Neural crest cell (in vitro differentiated cells): ENCODE results near the gene LINGO1. TPM values are rescaled to one million over a fixed set of nuclear protein-coding genes. Genes with fewer than 3 reads are reported as not detected.

Source experiments
- DNase-seq: peaks from one replicate; pipeline ENCODE4 v3.0.0; 2021; ENCODE audit warnings: low read depth, mixed read lengths, low spot score
- H3K27ac Mint-ChIP-seq: one replicate; pipeline ENCODE4 v1.8.0; 2021; ENCODE audit warnings: mild to moderate bottlenecking, mixed read lengths; ENCODE audit not compliant: unreplicated experiment
- H3K27me3 Mint-ChIP-seq: 2 replicates; pipeline ENCODE4 v1.8.0; 2021; ENCODE audit warnings: low read depth, mild to moderate bottlenecking, mixed read lengths
- H3K36me3 Mint-ChIP-seq: 2 replicates; pipeline ENCODE4 v1.8.0; 2021; ENCODE audit warnings: low read depth, mild to moderate bottlenecking, mixed read lengths
- H3K4me1 Mint-ChIP-seq: 2 replicates; pipeline ENCODE4 v1.8.0; 2021; ENCODE audit warnings: mixed read lengths
- H3K4me3 Mint-ChIP-seq: one replicate; pipeline ENCODE4 v1.8.0; 2021; ENCODE audit warnings: mild to moderate bottlenecking, mixed read lengths
- H3K9me3 Mint-ChIP-seq: 2 replicates; pipeline ENCODE4 v1.8.0; 2021; ENCODE audit warnings: mixed read lengths
- CTCF ChIP-seq: fragments of 200-600 bp; sonication (generic); conservative IDR thresholded peaks from 2 replicates; pipeline ENCODE4 v1.5.0; 2021; ENCODE audit warnings: antibody characterized with exemption, mild to moderate bottlenecking
- total RNA-seq: library from RNA; stranded (reverse); gene quantifications from 2 replicates; pipeline ENCODE4 v1.2.1, GENCODE V29; 2021

The LINGO1 gene
- total RNA-seq, 1 donor from 2014 or later: 31.0 TPM

DNA sequence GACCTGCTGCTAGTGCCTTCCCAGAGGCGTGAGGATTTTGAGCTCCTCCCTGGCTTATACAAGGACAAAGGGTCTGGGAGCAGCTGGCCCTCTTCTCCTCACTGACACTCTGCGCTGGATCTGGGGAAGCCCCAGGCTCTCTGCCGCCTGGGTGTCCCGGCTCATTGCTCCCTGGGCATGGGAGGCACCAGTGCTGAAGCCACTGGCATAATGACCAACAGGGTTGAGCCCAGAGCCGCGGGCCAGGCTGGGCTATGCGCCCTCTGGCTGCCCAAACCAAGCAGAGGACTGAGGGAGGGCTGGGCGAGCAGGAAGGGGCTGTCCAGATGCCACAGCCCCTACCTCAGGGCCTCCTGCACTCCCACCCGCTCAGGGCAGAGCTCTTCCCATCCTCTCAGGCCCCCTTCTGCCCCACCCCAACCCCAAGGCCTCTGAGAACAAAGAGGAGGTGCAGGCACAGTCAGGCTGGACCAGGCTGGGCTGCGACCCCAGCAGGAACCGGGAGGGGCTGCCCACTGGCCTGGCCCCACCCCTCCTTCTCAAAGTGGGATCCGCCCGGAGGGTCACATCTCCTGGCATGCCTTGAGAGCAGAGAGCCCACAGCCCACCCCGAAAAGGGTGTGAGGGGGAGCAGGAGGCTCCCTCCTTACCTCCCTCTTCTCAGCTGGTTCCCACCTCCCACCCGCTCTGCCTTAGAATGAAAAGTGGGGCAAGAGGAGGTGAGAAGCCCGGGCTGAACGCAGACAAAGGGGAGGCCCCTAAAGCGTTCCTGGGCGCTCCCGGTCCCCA is 1.6 kb downstream of the LINGO1 start:
- H3K4me1 Mint-ChIP-seq: peaks cover 40% of the 10 kb centered on the region
- H3K27ac Mint-ChIP-seq: no peak overlapping the region
- peak; percentile 31 for DNase-seq
- H3K36me3 Mint-ChIP-seq: no peaks in the 10 kb centered on the region
- peaks cover 25% of the 10 kb centered on the region for H3K27me3 Mint-ChIP-seq
- no peak for TF ChIP-seq CTCF
- H3K9me3 Mint-ChIP-seq: no peaks in the 10 kb centered on the region
- peak overlapping the region; percentile 90 for H3K4me3 Mint-ChIP-seq

- Mint-ChIP-seq H3K9me3 (no peaks in the 10 kb centered on the region), H3K4me3 (peak overlapping the region; percentile 81), H3K4me1 (peaks cover 36% of the 10 kb centered on the region), H3K36me3 (no peaks in the 10 kb centered on the region), H3K27ac (no peak overlapping the region), H3K27me3 (peaks cover 14% of the 10 kb centered on the region)
- DNase-seq: no peak
- TF ChIP-seq CTCF: no peak
Measured at GRCh38 chr15:77630056-77630455, 2.7 kb downstream of the LINGO1 start.

GRCh38 chr15:77629070-77630030 is 3.4 kb downstream of the LINGO1 start:
- no peak for TF ChIP-seq CTCF
- H3K36me3 Mint-ChIP-seq: no peaks in the 10 kb centered on the region
- H3K4me1 Mint-ChIP-seq: peaks cover 36% of the 10 kb centered on the region
- peaks cover 10% of the 10 kb centered on the region for H3K27me3 Mint-ChIP-seq
- peak overlapping the region; percentile 81 for H3K4me3 Mint-ChIP-seq
- H3K27ac Mint-ChIP-seq: no peak overlapping the region
- DNase-seq: no peak
- no peaks in the 10 kb centered on the region for H3K9me3 Mint-ChIP-seq

GRCh38 chr15:77628010-77628409 is 4.7 kb downstream of the LINGO1 start:
- peaks cover 4% of the 10 kb centered on the region for H3K36me3 Mint-ChIP-seq
- TF ChIP-seq CTCF: no peak
- H3K4me1 Mint-ChIP-seq: peaks cover 38% of the 10 kb centered on the region
- no peak overlapping the region for H3K4me3 Mint-ChIP-seq
- DNase-seq: no peak
- H3K9me3 Mint-ChIP-seq: no peaks in the 10 kb centered on the region
- no peak overlapping the region for H3K27ac Mint-ChIP-seq
- H3K27me3 Mint-ChIP-seq: peaks cover 3% of the 10 kb centered on the region

GRCh38 chr15:77627581-77627980 is 5.1 kb downstream of the LINGO1 start:
- H3K4me3 Mint-ChIP-seq: no peak overlapping the region
- TF ChIP-seq CTCF: no peak
- peak overlapping the region; percentile 90 for H3K27ac Mint-ChIP-seq

More at GRCh38 chr15:77627581-77627980, 5.1 kb downstream of the LINGO1 start:
- Mint-ChIP-seq H3K27me3 (peaks cover 3% of the 10 kb centered on the region), H3K36me3 (peaks cover 4% of the 10 kb centered on the region), H3K9me3 (no peaks in the 10 kb centered on the region), H3K4me1 (peaks cover 41% of the 10 kb centered on the region)
- DNase-seq: no peak
